DOHH2 (cell line): ENCODE data around the gene LGR5.

Experiments
- CTCF ChIP-seq: fragments of 200-600 bp; sonication (generic); IDR thresholded peaks from one replicate; pipeline ENCODE4 v1.5.1; 2014; ENCODE audit warnings: antibody characterized with exemption, mild to moderate bottlenecking, low read depth, low read length; ENCODE audit not compliant: poor library complexity, severe bottlenecking
- EZH2phosphoT487 ChIP-seq: fragments of 200-600 bp; sonication (generic); IDR thresholded peaks from 2 replicates; pipeline ENCODE4 v1.6.1; 2017; ENCODE audit warnings: borderline replicate concordance, mild to moderate bottlenecking, antibody characterized with exemption, low read length, moderate library complexity, mixed read lengths

GRCh38 chr12:71594214-71594948 is 154.8 kb downstream of the LGR5 start:
- TF ChIP-seq CTCF (no peak), EZH2phosphoT487 (no peak)
